ENCODE data around the gene DDX54. TPM values are rescaled to one million over a fixed set of nuclear protein-coding genes. Genes with fewer than 3 reads are reported as not detected.
A peak's percentile ranks its signal among the peaks of the same experiment; 100 is the strongest.
"Not testable (repeated sequence)": the region's sequence is repeated elsewhere in the genome, so short reads cannot be mapped to it uniquely, and the experiment has no call there.

The DDX54 gene
- total RNA-seq, 4 donors from 2014 or later: 62.0 to 126 (median 66.5) TPM

GRCh38 chr12:113143959-113144358 lies 41.3 kb downstream of the DDX54 start:
- H3K4me1 ChIP-seq: no peaks in the 10 kb centered on the region
- H3K27ac ChIP-seq: no peak overlapping the region
- H3K36me3 ChIP-seq: no peaks in the 10 kb centered on the region
- no peak overlapping the region for H3K4me3 ChIP-seq
- H3K9me3 ChIP-seq: no peaks in the 10 kb centered on the region
- TF ChIP-seq POLR2A (IDR thresholded peaks at IDR 0.05) (no peak), CTCF (IDR thresholded peaks at IDR 0.05) (no peak)
- H3K27me3 ChIP-seq: no peaks in the 10 kb centered on the region
- no peak for DNase-seq

- no peak for TF ChIP-seq CTCF (IDR thresholded peaks at IDR 0.05)
- no peak for TF ChIP-seq POLR2A (IDR thresholded peaks at IDR 0.05)
- no peaks in the 10 kb centered on the region for H3K4me1 ChIP-seq
- H3K27me3 ChIP-seq: no peaks in the 10 kb centered on the region
- peak overlapping the region in 1 of 4 donors; percentile 41 for H3K27ac ChIP-seq
- no peaks in the 10 kb centered on the region for H3K9me3 ChIP-seq
- no peaks in the 10 kb centered on the region for H3K36me3 ChIP-seq
- H3K4me3 ChIP-seq: no peak overlapping the region
- DNase-seq: no peak
Measured at GRCh38 chr12:113142886-113143332, 42.4 kb downstream of the DDX54 start.

- H3K4me1 ChIP-seq: no peaks in the 10 kb centered on the region
- peak in 2 of 3 donors; percentile 27 to 56 for DNase-seq
- H3K27ac ChIP-seq: peak overlapping the region in 2 of 4 donors; percentile 1 to 41
- TF ChIP-seq CTCF (IDR thresholded peaks at IDR 0.05) (no peak), POLR2A (IDR thresholded peaks at IDR 0.05) (no peak)
- H3K36me3 ChIP-seq: no peaks in the 10 kb centered on the region
- no peaks in the 10 kb centered on the region for H3K9me3 ChIP-seq
- no peaks in the 10 kb centered on the region for H3K27me3 ChIP-seq
- no peak overlapping the region for H3K4me3 ChIP-seq
Measured at GRCh38 chr12:113142173-113142885, 42.9 kb downstream of the DDX54 start.

- not testable (repeated sequence) for H3K36me3 ChIP-seq, H3K4me3 ChIP-seq, H3K4me1 ChIP-seq, H3K9me3 ChIP-seq, DNase-seq, H3K27me3 ChIP-seq
- H3K27ac ChIP-seq: peak overlapping the region in 2 of 4 donors; percentile 1 to 41
Measured at GRCh38 chr12:113141716-113142115, 43.6 kb downstream of the DDX54 start.

- Histone ChIP-seq H3K9me3 (no peaks in the 10 kb centered on the region), H3K4me3 (no peak overlapping the region), H3K27ac (no peak overlapping the region), H3K4me1 (peaks cover 0 to 9% (median under 1%) of the 10 kb centered on the region in 4 donors), H3K27me3 (no peaks in the 10 kb centered on the region), H3K36me3 (no peaks in the 10 kb centered on the region)
- TF ChIP-seq CTCF (IDR thresholded peaks at IDR 0.05): no peak
- no peak for TF ChIP-seq POLR2A (IDR thresholded peaks at IDR 0.05)
- no peak for DNase-seq
Measured at GRCh38 chr12:113140706-113141105, 44.6 kb downstream of the DDX54 start.

GRCh38 chr12:113138826-113139225 lies 46.5 kb downstream of the DDX54 start:
- TF ChIP-seq POLR2A (IDR thresholded peaks at IDR 0.05): no peak
- no peak for TF ChIP-seq CTCF (IDR thresholded peaks at IDR 0.05)
- H3K27ac ChIP-seq: no peak overlapping the region
- no peaks in the 10 kb centered on the region for H3K9me3 ChIP-seq
- H3K4me3 ChIP-seq: no peak overlapping the region
- H3K4me1 ChIP-seq: peaks cover 0 to 18% (median 6%) of the 10 kb centered on the region in 4 donors
- no peak for DNase-seq
- H3K36me3 ChIP-seq: no peaks in the 10 kb centered on the region
- no peaks in the 10 kb centered on the region for H3K27me3 ChIP-seq
